ENCODE measurements around the gene PIK3CG. TPM values are rescaled to one million over a fixed set of nuclear protein-coding genes. Genes with fewer than 3 reads are reported as not detected.

PIK3CG gene
- total RNA-seq, 5 donors from 2014 or later (not counting 1 experiment from before 2014, with no cell fraction given) = 27.8 to 33.7 (median 28.4) TPM

GRCh38 chr7:106866298-106867281, 1.5 kb downstream of the PIK3CG start:
- Histone ChIP-seq H3K4me1 (ENCODE audit: control insufficient read depth in 1 of 2, extremely low read depth in 1 of 2, insufficient read depth in 2 of 2, low read length in 2 of 2) (peaks cover 29 to 41% of the 10 kb centered on the region in 2 experiments), H3K9me3 (no peaks in the 10 kb centered on the region), H3K36me3 (ENCODE audit: control insufficient read depth in 2 of 2, extremely low read depth in 1 of 2, insufficient read depth in 1 of 2, low read length in 1 of 2) (peaks cover 6 to 27% of the 10 kb centered on the region in 2 donors), H3K4me3 (ENCODE audit: control insufficient read depth in 1 of 2, extremely low read depth in 1 of 2, low read length in 1 of 2) (peak overlapping the region; percentile 58 to 59), H3K27me3 (replicated peaks in 1 of 2; ENCODE audit: control insufficient read depth in 2 of 2, extremely low read depth in 1 of 2, insufficient read depth in 2 of 2, low read length in 1 of 2) (no peaks in the 10 kb centered on the region), H3K27ac (ENCODE audit: low read length) (peak overlapping the region; percentile 85)
- peaks cover 42% of the 10 kb centered on the region for H3K36me3 Mint-ChIP-seq
- CTCF ChIA-PET = interaction anchor here in 1 of 2 donors (1.2 kb wide), 1 partner anchor 281 kb away, joined by 4 read pairs; no protein-coding TSS in a partner anchor
- ATAC-seq (replicated peaks in 1 of 4) (no peak), DNase-seq (peak in 3 of 35 experiments; percentile 13 to 54 (median 18))
- H3K4me3 Mint-ChIP-seq = peak overlapping the region; percentile 90 to 91 (median 90)
- WGBS (ENCODE audit: insufficient coverage) = 0% methylated on average over 1 of the region's 5 CpGs
- no peaks in the 10 kb centered on the region for H3K27me3 Mint-ChIP-seq
- H3K27ac Mint-ChIP-seq = peak overlapping the region; percentile 91 to 92
- no peaks in the 10 kb centered on the region for H3K9me3 Mint-ChIP-seq
- POLR2A ChIA-PET = interaction anchor here in 1 of 2 donors (0.6 kb wide), 1 partner anchor 302 kb away, joined by 4 read pairs; the partner anchor contains the start of gene HBP1
- peaks cover 85 to 87% (median 86%) of the 10 kb centered on the region in 3 donors for H3K4me1 Mint-ChIP-seq

GRCh38 chr7:106867641-106868351, 2.7 kb downstream of the PIK3CG start:
- DNase-seq = no peak
- peaks cover 54% of the 10 kb centered on the region for H3K36me3 Mint-ChIP-seq
- no peaks in the 10 kb centered on the region for H3K9me3 ChIP-seq
- peak overlapping the region in 1 of 2 donors; percentile 19 for H3K4me3 ChIP-seq (ENCODE audit: control insufficient read depth in 1 of 2, extremely low read depth in 1 of 2, low read length in 1 of 2)
- peaks cover 6 to 33% of the 10 kb centered on the region in 2 donors for H3K36me3 ChIP-seq (ENCODE audit: control insufficient read depth in 2 of 2, extremely low read depth in 1 of 2, insufficient read depth in 1 of 2, low read length in 1 of 2)
- H3K27ac Mint-ChIP-seq = peak overlapping the region in 1 of 2 donors; percentile 3
- ChIA-PET POLR2A (interaction anchor here in 1 of 2 donors (0.6 kb wide), 1 partner anchor 9 kb away, joined by 3 read pairs; no protein-coding TSS in a partner anchor), CTCF (no interaction called here)
- no peak for ATAC-seq (replicated peaks in 1 of 4)
- H3K27me3 Mint-ChIP-seq = no peaks in the 10 kb centered on the region
- peak overlapping the region in 2 of 3 donors; percentile 90 to 91 for H3K4me3 Mint-ChIP-seq
- no peaks in the 10 kb centered on the region for H3K27me3 ChIP-seq (replicated peaks in 1 of 2; ENCODE audit: control insufficient read depth in 2 of 2, extremely low read depth in 1 of 2, insufficient read depth in 2 of 2, low read length in 1 of 2)
- 98% methylated on average over 53 of the region's 54 CpGs for WGBS (ENCODE audit: insufficient coverage)
- peaks cover 34 to 44% of the 10 kb centered on the region in 2 experiments for H3K4me1 ChIP-seq (ENCODE audit: control insufficient read depth in 1 of 2, extremely low read depth in 1 of 2, insufficient read depth in 2 of 2, low read length in 2 of 2)
- H3K27ac ChIP-seq (ENCODE audit: low read length) = no peak overlapping the region
- H3K4me1 Mint-ChIP-seq = peaks cover 85 to 87% (median 86%) of the 10 kb centered on the region in 3 donors
- no peaks in the 10 kb centered on the region for H3K9me3 Mint-ChIP-seq

GRCh38 chr7:106868364-106868763, 3.3 kb downstream of the PIK3CG start:
- no peaks in the 10 kb centered on the region for H3K27me3 Mint-ChIP-seq
- peaks cover 59% of the 10 kb centered on the region for H3K36me3 Mint-ChIP-seq
- no peak overlapping the region for H3K27ac ChIP-seq (ENCODE audit: low read length)
- WGBS (ENCODE audit: insufficient coverage) = 98% methylated on average over 15 of the region's 20 CpGs
- ChIA-PET POLR2A (interaction anchor here in 1 of 2 donors (0.6 kb wide), 1 partner anchor 10 kb away, joined by 3 read pairs; no protein-coding TSS in a partner anchor), CTCF (no interaction called here)
- DNase-seq = no peak
- H3K27ac Mint-ChIP-seq = peak overlapping the region in 1 of 2 donors; percentile 69
- ATAC-seq (replicated peaks in 1 of 4) = no peak
- no peaks in the 10 kb centered on the region for H3K9me3 Mint-ChIP-seq
- H3K4me1 ChIP-seq (ENCODE audit: control insufficient read depth in 1 of 2, extremely low read depth in 1 of 2, insufficient read depth in 2 of 2, low read length in 2 of 2) = peaks cover 35 to 44% of the 10 kb centered on the region in 2 experiments
- H3K4me3 ChIP-seq (ENCODE audit: control insufficient read depth in 1 of 2, extremely low read depth in 1 of 2, low read length in 1 of 2) = no peak overlapping the region
- H3K4me1 Mint-ChIP-seq = peaks cover 84 to 86% (median 85%) of the 10 kb centered on the region in 3 donors
- H3K36me3 ChIP-seq (ENCODE audit: control insufficient read depth in 2 of 2, extremely low read depth in 1 of 2, insufficient read depth in 1 of 2, low read length in 1 of 2) = peaks cover 6 to 33% of the 10 kb centered on the region in 2 donors
- no peaks in the 10 kb centered on the region for H3K27me3 ChIP-seq (replicated peaks in 1 of 2; ENCODE audit: control insufficient read depth in 2 of 2, extremely low read depth in 1 of 2, insufficient read depth in 2 of 2, low read length in 1 of 2)
- peak overlapping the region in 1 of 3 donors; percentile 64 for H3K4me3 Mint-ChIP-seq
- H3K9me3 ChIP-seq = no peaks in the 10 kb centered on the region

- Mint-ChIP-seq H3K4me3 (peak overlapping the region; percentile 49 to 64 (median 61)), H3K36me3 (peaks cover 75% of the 10 kb centered on the region), H3K9me3 (no peaks in the 10 kb centered on the region), H3K27ac (peak overlapping the region; percentile 24 to 29), H3K4me1 (peaks cover 82 to 84% (median 83%) of the 10 kb centered on the region in 3 donors), H3K27me3 (no peaks in the 10 kb centered on the region)
- Histone ChIP-seq H3K4me1 (ENCODE audit: control insufficient read depth in 1 of 2, extremely low read depth in 1 of 2, insufficient read depth in 2 of 2, low read length in 2 of 2) (peaks cover 32 to 33% of the 10 kb centered on the region in 2 experiments), H3K36me3 (ENCODE audit: control insufficient read depth in 2 of 2, extremely low read depth in 1 of 2, insufficient read depth in 1 of 2, low read length in 1 of 2) (peaks cover 11 to 47% of the 10 kb centered on the region in 2 donors), H3K4me3 (ENCODE audit: control insufficient read depth in 1 of 2, extremely low read depth in 1 of 2, low read length in 1 of 2) (no peak overlapping the region), H3K9me3 (peaks cover 3% of the 10 kb centered on the region), H3K27me3 (replicated peaks in 1 of 2; ENCODE audit: control insufficient read depth in 2 of 2, extremely low read depth in 1 of 2, insufficient read depth in 2 of 2, low read length in 1 of 2) (no peaks in the 10 kb centered on the region), H3K27ac (ENCODE audit: low read length) (no peak overlapping the region)
- ChIA-PET CTCF (interaction anchor here in 1 of 2 donors (1.4 kb wide), 1 partner anchor 299 kb away, joined by 3 read pairs; the partner anchor contains the start of gene HBP1), POLR2A (no interaction called here)
- no CpG with 5 or more reads among the region's 1 CpG for WGBS (ENCODE audit: insufficient coverage)
- ATAC-seq (replicated peaks in 1 of 4) (no peak), DNase-seq (no peak)
Observed at GRCh38 chr7:106869954-106870353, 4.9 kb downstream of the PIK3CG start.

- peaks cover 4% of the 10 kb centered on the region for H3K9me3 ChIP-seq
- no peak overlapping the region for H3K4me3 ChIP-seq (ENCODE audit: control insufficient read depth in 1 of 2, extremely low read depth in 1 of 2, low read length in 1 of 2)
- H3K27me3 Mint-ChIP-seq = no peaks in the 10 kb centered on the region
- ChIA-PET CTCF (no interaction called here), POLR2A (interaction anchor here in 1 of 2 donors (0.6 to 1.0 kb wide), 2 partner anchors 298 to 698 kb away, joined by 5 to 9 read pairs; partner anchors contain the start of gene HBP1)
- H3K36me3 ChIP-seq (ENCODE audit: control insufficient read depth in 2 of 2, extremely low read depth in 1 of 2, insufficient read depth in 1 of 2, low read length in 1 of 2) = peaks cover 11 to 52% of the 10 kb centered on the region in 2 donors
- H3K9me3 Mint-ChIP-seq = peaks cover 0 to 3% (median 3%) of the 10 kb centered on the region in 3 donors
- no CpG with 5 or more reads among the region's 3 CpGs for WGBS (ENCODE audit: insufficient coverage)
- ATAC-seq (replicated peaks in 1 of 4) = no peak
- H3K27ac Mint-ChIP-seq = peak overlapping the region; percentile 29 to 74
- peaks cover 80 to 84% (median 83%) of the 10 kb centered on the region in 3 donors for H3K4me1 Mint-ChIP-seq
- no peaks in the 10 kb centered on the region for H3K27me3 ChIP-seq (replicated peaks in 1 of 2; ENCODE audit: control insufficient read depth in 2 of 2, extremely low read depth in 1 of 2, insufficient read depth in 2 of 2, low read length in 1 of 2)
- no peak overlapping the region for H3K27ac ChIP-seq (ENCODE audit: low read length)
- peaks cover 32 to 33% of the 10 kb centered on the region in 2 experiments for H3K4me1 ChIP-seq (ENCODE audit: control insufficient read depth in 1 of 2, extremely low read depth in 1 of 2, insufficient read depth in 2 of 2, low read length in 2 of 2)
- H3K36me3 Mint-ChIP-seq = peaks cover 81% of the 10 kb centered on the region
- DNase-seq = no peak
- peak overlapping the region; percentile 49 to 64 (median 61) for H3K4me3 Mint-ChIP-seq
Observed at GRCh38 chr7:106870528-106870927, 5.4 kb downstream of the PIK3CG start.

Measured in T-cell (primary cell).